HEK293 (cell line): ENCODE data around the gene ZNF140.

Source experiments
- BCL6B ChIP-seq: fragments of 450-650 bp; formaldehyde crosslinking; IDR thresholded peaks from 2 replicates; pipeline ENCODE4 v1.5.1; 2017; ENCODE audit warnings: missing biosample characterization, missing genetic modification characterization
- FEZF1 ChIP-seq: fragments of 450-650 bp; formaldehyde crosslinking; IDR thresholded peaks from 2 replicates; pipeline ENCODE4 v1.5.1; 2016; ENCODE audit warnings: missing biosample characterization, missing genetic modification characterization
- IKZF3 ChIP-seq: fragments of 450-650 bp; IDR thresholded peaks from 2 replicates; pipeline ENCODE4 v1.5.0; 2018; ENCODE audit warnings: missing biosample characterization, mild to moderate bottlenecking, missing genetic modification characterization, moderate library complexity
- KLF16 ChIP-seq: fragments of 450-650 bp; formaldehyde crosslinking; IDR thresholded peaks from 2 replicates; pipeline ENCODE4 v1.5.1; 2017; ENCODE audit warnings: missing biosample characterization, missing genetic modification characterization
- PRDM1 ChIP-seq: fragments of 450-650 bp; formaldehyde crosslinking; IDR thresholded peaks from 2 replicates; pipeline ENCODE4; 2016; ENCODE audit warnings: missing biosample characterization, missing genetic modification characterization
- YY2 ChIP-seq: fragments of 450-650 bp; formaldehyde crosslinking; IDR thresholded peaks from 2 replicates; pipeline ENCODE4 v1.5.1; 2016; ENCODE audit warnings: missing biosample characterization, missing genetic modification characterization
- ZBTB17 ChIP-seq: fragments of 450-650 bp; formaldehyde crosslinking; IDR thresholded peaks from 2 replicates; pipeline ENCODE4 v1.5.1; 2016; ENCODE audit warnings: missing biosample characterization, missing genetic modification characterization
- ZBTB20 ChIP-seq: fragments of 450-650 bp; formaldehyde crosslinking; IDR thresholded peaks from 2 replicates; pipeline ENCODE4 v1.5.1; 2016; ENCODE audit warnings: missing biosample characterization, missing genetic modification characterization
- ZBTB26 ChIP-seq: fragments of 450-650 bp; formaldehyde crosslinking; optimal IDR thresholded peaks from 2 replicates; pipeline ENCODE3; 2016; ENCODE audit warnings: missing biosample characterization, mild to moderate bottlenecking, missing genetic modification characterization
- ZBTB7A ChIP-seq: fragments of 450-650 bp; formaldehyde crosslinking; IDR thresholded peaks from 2 replicates; pipeline ENCODE4 v1.5.1; 2016; ENCODE audit warnings: low read depth, missing biosample characterization, missing genetic modification characterization
- ZNF133 ChIP-seq: fragments of 450-650 bp; formaldehyde crosslinking; IDR thresholded peaks from 2 replicates; pipeline ENCODE4 v1.5.1; 2016; ENCODE audit warnings: missing biosample characterization, missing genetic modification characterization
- ZNF140 ChIP-seq: fragments of 450-650 bp; formaldehyde crosslinking; IDR thresholded peaks from 2 replicates; pipeline ENCODE4 v1.5.1; 2016; ENCODE audit warnings: missing biosample characterization, missing genetic modification characterization
- ZNF175 ChIP-seq: fragments of 450-650 bp; formaldehyde crosslinking; IDR thresholded peaks from 2 replicates; pipeline ENCODE4 v1.5.1; 2016; ENCODE audit warnings: missing biosample characterization, missing genetic modification characterization
- ZNF239 ChIP-seq: fragments of 450-650 bp; formaldehyde crosslinking; IDR thresholded peaks from 2 replicates; pipeline ENCODE4 v1.5.1; 2016; ENCODE audit warnings: missing biosample characterization, missing genetic modification characterization
- ZNF266 ChIP-seq: fragments of 450-650 bp; formaldehyde crosslinking; IDR thresholded peaks from 2 replicates; pipeline ENCODE4 v1.5.1; 2016; ENCODE audit warnings: missing biosample characterization, missing genetic modification characterization, low read depth
- ZNF341 ChIP-seq: fragments of 450-650 bp; formaldehyde crosslinking; IDR thresholded peaks from 2 replicates; pipeline ENCODE4; 2016; ENCODE audit warnings: low read depth, missing biosample characterization, missing genetic modification characterization
- ZNF416 ChIP-seq: fragments of 450-650 bp; formaldehyde crosslinking; IDR thresholded peaks from 2 replicates; pipeline ENCODE4 v1.5.1; 2016; ENCODE audit warnings: missing biosample characterization, missing genetic modification characterization
- ZNF423 ChIP-seq: fragments of 450-650 bp; formaldehyde crosslinking; IDR thresholded peaks from 2 replicates; pipeline ENCODE4 v1.5.1; 2016; ENCODE audit warnings: missing biosample characterization, missing genetic modification characterization
- ZNF48 ChIP-seq: fragments of 450-650 bp; formaldehyde crosslinking; IDR thresholded peaks from 2 replicates; pipeline ENCODE4 v1.5.1; 2016; ENCODE audit warnings: missing biosample characterization, missing genetic modification characterization
- ZNF521 ChIP-seq: fragments of 450-650 bp; formaldehyde crosslinking; IDR thresholded peaks from 2 replicates; pipeline ENCODE4 v1.5.1; 2017; ENCODE audit warnings: missing biosample characterization, mild to moderate bottlenecking, missing genetic modification characterization
- ZNF549 ChIP-seq: fragments of 450-650 bp; IDR thresholded peaks from 2 replicates; pipeline ENCODE4 v1.5.1; 2018; ENCODE audit warnings: missing biosample characterization, missing genetic modification characterization, mild to moderate bottlenecking, inconsistent platforms, moderate library complexity
- ZNF596 ChIP-seq: fragments of 450-650 bp; IDR thresholded peaks from 2 replicates; pipeline ENCODE4 v1.5.0; 2018; ENCODE audit warnings: missing biosample characterization, mild to moderate bottlenecking, missing genetic modification characterization, moderate library complexity
- ZNF654 ChIP-seq: fragments of 450-650 bp; formaldehyde crosslinking; IDR thresholded peaks from 2 replicates; pipeline ENCODE4 v1.5.1; 2016; ENCODE audit warnings: low read depth, missing biosample characterization, missing genetic modification characterization
- ZNF658 ChIP-seq: fragments of 450-650 bp; formaldehyde crosslinking; IDR thresholded peaks from 2 replicates; pipeline ENCODE4; 2016; ENCODE audit warnings: missing biosample characterization, missing genetic modification characterization
- ZNF76 ChIP-seq: fragments of 450-650 bp; formaldehyde crosslinking; IDR thresholded peaks from 2 replicates; pipeline ENCODE4; 2016; ENCODE audit warnings: low read depth, missing biosample characterization, missing genetic modification characterization, borderline replicate concordance
- ZNF785 ChIP-seq: fragments of 450-650 bp; formaldehyde crosslinking; IDR thresholded peaks from 2 replicates; pipeline ENCODE4 v1.5.1; 2016; ENCODE audit warnings: missing biosample characterization, missing genetic modification characterization
- ZSCAN30 ChIP-seq: fragments of 450-650 bp; IDR thresholded peaks from 2 replicates; pipeline ENCODE4 v1.5.1; 2018; ENCODE audit warnings: missing biosample characterization, mild to moderate bottlenecking, missing genetic modification characterization, moderate library complexity
- ZXDB ChIP-seq: fragments of 450-650 bp; formaldehyde crosslinking; IDR thresholded peaks from 2 replicates; pipeline ENCODE4 v1.5.1; 2016; ENCODE audit warnings: missing biosample characterization, missing genetic modification characterization
- TF ChIP-seq, protein P1 (sequence below): fragments of 450-650 bp; formaldehyde crosslinking; conservative IDR thresholded peaks from 2 replicates; pipeline ENCODE4 v1.5.1; 2016; ENCODE audit warnings: low read depth, missing biosample characterization, missing genetic modification characterization
- TF ChIP-seq, protein P2 (sequence below): fragments of 450-650 bp; IDR thresholded peaks from 2 replicates; pipeline ENCODE4 v1.5.1; 2018; ENCODE audit warnings: missing biosample characterization, missing genetic modification characterization
- TF ChIP-seq, protein P3 (sequence below): fragments of 450-650 bp; formaldehyde crosslinking; IDR thresholded peaks from 2 replicates; pipeline ENCODE4 v1.5.1; 2016; ENCODE audit warnings: missing biosample characterization, missing genetic modification characterization

ZNF140 gene

DNA sequence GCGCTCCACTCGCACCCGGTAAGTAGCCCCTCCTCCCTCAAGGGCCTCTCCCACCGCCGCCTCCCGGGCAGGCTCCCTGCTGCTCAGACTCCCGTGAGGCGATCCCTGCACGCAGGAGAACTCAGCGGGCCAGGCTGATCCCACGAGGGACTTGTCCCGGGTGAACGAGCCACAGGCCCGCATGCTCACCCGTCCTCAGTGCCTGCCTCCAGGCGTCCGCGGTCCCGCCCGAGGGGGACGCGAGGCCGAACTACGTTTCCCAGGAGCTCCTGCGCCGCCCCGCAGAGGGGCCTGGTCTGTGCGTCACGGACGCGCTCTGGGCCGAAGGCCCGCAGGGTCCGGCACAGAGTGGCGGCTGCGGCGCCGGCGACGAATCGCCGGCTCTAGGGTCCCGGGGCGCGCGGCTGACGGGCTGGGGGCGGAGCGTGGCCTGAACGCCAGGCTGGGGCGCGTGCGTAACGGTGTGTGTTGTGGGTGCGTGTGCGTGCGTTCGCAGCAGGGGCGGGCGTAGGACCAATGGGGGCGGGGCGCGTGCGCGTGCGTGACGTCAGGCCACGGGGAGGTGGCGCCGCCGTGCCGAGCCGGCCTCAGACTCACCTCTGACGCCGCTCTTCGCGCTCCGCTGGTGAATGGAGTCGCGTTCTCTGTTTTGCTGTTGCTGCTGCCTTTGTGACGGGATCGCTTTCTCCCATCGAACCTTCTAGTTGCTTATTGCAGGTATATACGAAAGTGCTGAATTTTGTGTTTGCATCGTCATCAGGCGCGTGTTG is 49.5 kb downstream of the ZNF140 start, which contains the start of the genes ZNF10 and ZNF891 (continued):
- TF ChIP-seq FEZF1 (tag by site-specific recombination) (no peak), ZNF266 (tag by site-specific recombination) (no peak), PRDM1 (peak; percentile 77), ZNF423 (tag by site-specific recombination) (peak; percentile 80; the same call in 1 of the 2 replicates), ZSCAN30 (tag by site-specific recombination) (peak; percentile 48; the same call in 1 of the 2 replicates), YY2 (tag by site-specific recombination) (no peak), ZNF175 (tag by site-specific recombination) (no peak), IKZF3 (tag by site-specific recombination) (no peak), ZNF654 (tag by site-specific recombination) (no peak), ZXDB (peak; percentile 94), ZNF239 (tag by site-specific recombination) (no peak), ZNF76 (tag by site-specific recombination) (peak; percentile 96), ZNF133 (tag by site-specific recombination) (no peak), ZNF785 (tag by site-specific recombination) (peak; percentile 99), ZNF549 (tag by site-specific recombination) (0 out of 2 replicates have a peak, but pooled peaks have one; percentile 25), KLF16 (tag by site-specific recombination) (peak; percentile 68), ZNF658 (tag by site-specific recombination) (no peak), ZNF416 (tag by site-specific recombination) (no peak), ZBTB26 (tag by site-specific recombination) (peak; percentile 98), ZNF140 (tag by site-specific recombination) (no peak), ZNF596 (no peak), ZBTB17 (tag by site-specific recombination) (peak; percentile 88), ZBTB7A (tag by site-specific recombination) (peak; percentile 83; the same call in 1 of the 2 replicates), ZNF341 (tag by site-specific recombination) (peak; percentile 77), ZNF521 (no peak), BCL6B (tag by site-specific recombination) (no peak), ZNF48 (tag by site-specific recombination) (no peak), ZBTB20 (tag by site-specific recombination) (peak; percentile 92)
- TF ChIP-seq, protein P1, sequence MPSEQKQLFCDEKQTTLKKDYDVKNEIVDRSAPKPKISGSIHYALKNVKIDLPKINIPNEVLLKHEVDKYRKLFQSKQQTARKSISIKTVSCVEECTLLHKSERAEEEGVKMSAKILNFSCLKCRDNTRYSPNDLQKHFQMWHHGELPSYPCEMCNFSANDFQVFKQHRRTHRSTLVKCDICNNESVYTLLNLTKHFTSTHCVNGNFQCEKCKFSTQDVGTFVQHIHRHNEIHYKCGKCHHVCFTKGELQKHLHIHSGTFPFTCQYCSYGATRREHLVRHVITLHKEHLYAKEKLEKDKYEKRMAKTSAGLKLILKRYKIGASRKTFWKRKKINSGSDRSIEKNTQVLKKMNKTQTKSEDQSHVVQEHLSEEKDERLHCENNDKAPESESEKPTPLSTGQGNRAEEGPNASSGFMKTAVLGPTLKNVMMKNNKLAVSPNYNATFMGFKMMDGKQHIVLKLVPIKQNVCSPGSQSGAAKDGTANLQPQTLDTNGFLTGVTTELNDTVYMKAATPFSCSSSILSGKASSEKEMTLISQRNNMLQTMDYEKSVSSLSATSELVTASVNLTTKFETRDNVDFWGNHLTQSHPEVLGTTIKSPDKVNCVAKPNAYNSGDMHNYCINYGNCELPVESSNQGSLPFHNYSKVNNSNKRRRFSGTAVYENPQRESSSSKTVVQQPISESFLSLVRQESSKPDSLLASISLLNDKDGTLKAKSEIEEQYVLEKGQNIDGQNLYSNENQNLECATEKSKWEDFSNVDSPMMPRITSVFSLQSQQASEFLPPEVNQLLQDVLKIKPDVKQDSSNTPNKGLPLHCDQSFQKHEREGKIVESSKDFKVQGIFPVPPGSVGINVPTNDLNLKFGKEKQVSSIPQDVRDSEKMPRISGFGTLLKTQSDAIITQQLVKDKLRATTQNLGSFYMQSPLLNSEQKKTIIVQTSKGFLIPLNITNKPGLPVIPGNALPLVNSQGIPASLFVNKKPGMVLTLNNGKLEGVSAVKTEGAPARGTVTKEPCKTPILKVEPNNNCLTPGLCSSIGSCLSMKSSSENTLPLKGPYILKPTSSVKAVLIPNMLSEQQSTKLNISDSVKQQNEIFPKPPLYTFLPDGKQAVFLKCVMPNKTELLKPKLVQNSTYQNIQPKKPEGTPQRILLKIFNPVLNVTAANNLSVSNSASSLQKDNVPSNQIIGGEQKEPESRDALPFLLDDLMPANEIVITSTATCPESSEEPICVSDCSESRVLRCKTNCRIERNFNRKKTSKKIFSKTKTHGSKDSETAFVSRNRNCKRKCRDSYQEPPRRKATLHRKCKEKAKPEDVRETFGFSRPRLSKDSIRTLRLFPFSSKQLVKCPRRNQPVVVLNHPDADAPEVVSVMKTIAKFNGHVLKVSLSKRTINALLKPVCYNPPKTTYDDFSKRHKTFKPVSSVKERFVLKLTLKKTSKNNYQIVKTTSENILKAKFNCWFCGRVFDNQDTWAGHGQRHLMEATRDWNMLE, result 0 out of 2 replicates have a peak, but pooled peaks have one; percentile 36
- TF ChIP-seq, protein P2, sequence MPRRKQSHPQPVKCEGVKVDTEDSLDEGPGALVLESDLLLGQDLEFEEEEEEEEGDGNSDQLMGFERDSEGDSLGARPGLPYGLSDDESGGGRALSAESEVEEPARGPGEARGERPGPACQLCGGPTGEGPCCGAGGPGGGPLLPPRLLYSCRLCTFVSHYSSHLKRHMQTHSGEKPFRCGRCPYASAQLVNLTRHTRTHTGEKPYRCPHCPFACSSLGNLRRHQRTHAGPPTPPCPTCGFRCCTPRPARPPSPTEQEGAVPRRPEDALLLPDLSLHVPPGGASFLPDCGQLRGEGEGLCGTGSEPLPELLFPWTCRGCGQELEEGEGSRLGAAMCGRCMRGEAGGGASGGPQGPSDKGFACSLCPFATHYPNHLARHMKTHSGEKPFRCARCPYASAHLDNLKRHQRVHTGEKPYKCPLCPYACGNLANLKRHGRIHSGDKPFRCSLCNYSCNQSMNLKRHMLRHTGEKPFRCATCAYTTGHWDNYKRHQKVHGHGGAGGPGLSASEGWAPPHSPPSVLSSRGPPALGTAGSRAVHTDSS (tag by site-specific recombination), result no peak
- TF ChIP-seq, protein P3, sequence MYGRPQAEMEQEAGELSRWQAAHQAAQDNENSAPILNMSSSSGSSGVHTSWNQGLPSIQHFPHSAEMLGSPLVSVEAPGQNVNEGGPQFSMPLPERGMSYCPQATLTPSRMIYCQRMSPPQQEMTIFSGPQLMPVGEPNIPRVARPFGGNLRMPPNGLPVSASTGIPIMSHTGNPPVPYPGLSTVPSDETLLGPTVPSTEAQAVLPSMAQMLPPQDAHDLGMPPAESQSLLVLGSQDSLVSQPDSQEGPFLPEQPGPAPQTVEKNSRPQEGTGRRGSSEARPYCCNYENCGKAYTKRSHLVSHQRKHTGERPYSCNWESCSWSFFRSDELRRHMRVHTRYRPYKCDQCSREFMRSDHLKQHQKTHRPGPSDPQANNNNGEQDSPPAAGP (tag by site-specific recombination), result peak; percentile 45; the same call in 1 of the 2 replicates
